GM21515 (cell line): ENCODE measurements around the gene CCDC88B.

ENCODE experiments used
- ATAC-seq: cut with Tn5 transposase; IDR thresholded peaks from one replicate; pipeline ENCODE4 v1.9.1; 2021; ENCODE audit not compliant: unreplicated experiment

Gene CCDC88B

GRCh38 chr11:64358907-64359711, 19.1 kb downstream of the CCDC88B start, which contains the start of gene RPS6KA4:
Gene RPS6KA4, plus strand, starts transcription at chr11:64359162. Its CDS starts 74 bp downstream, at chr11:64359236.
- ATAC-seq: no peak

- no peak for ATAC-seq
Measured at GRCh38 chr11:64359712-64360445, 19.9 kb downstream of the CCDC88B start.

GRCh38 chr11:64360448-64360921, 20.5 kb downstream of the CCDC88B start:
- no peak for ATAC-seq

- no peak for ATAC-seq
Measured at GRCh38 chr11:64361659-64362058, 21.7 kb downstream of the CCDC88B start.

GRCh38 chr11:64362339-64362738, 22.3 kb downstream of the CCDC88B start:
- no peak for ATAC-seq

GRCh38 chr11:64364435-64364834, 24.4 kb downstream of the CCDC88B start:
- no peak for ATAC-seq

GRCh38 chr11:64364911-64365310, 24.9 kb downstream of the CCDC88B start:
- no peak for ATAC-seq

GRCh38 chr11:64366751-64367150, 26.7 kb downstream of the CCDC88B start:
- ATAC-seq: no peak

- no peak for ATAC-seq
Measured at GRCh38 chr11:64367931-64368672, 28.1 kb downstream of the CCDC88B start.

GRCh38 chr11:64368673-64369074, 28.7 kb downstream of the CCDC88B start:
- no peak for ATAC-seq

- no peak for ATAC-seq
Measured at GRCh38 chr11:64369440-64370421, 29.7 kb downstream of the CCDC88B start.

- no peak for ATAC-seq
Measured at GRCh38 chr11:64371201-64371600, 31.2 kb downstream of the CCDC88B start.

GRCh38 chr11:64372021-64372420, 32.0 kb downstream of the CCDC88B start:
- ATAC-seq: no peak

GRCh38 chr11:64372802-64373597, 33.0 kb downstream of the CCDC88B start:
- no peak for ATAC-seq

GRCh38 chr11:64373598-64373974, 33.6 kb downstream of the CCDC88B start:
- no peak for ATAC-seq

- no peak for ATAC-seq
Measured at GRCh38 chr11:64376071-64376470, 36.1 kb downstream of the CCDC88B start.

- ATAC-seq: no peak
Measured at GRCh38 chr11:64378335-64378880, 38.4 kb downstream of the CCDC88B start.

GRCh38 chr11:64379160-64379559, 39.2 kb downstream of the CCDC88B start:
- no peak for ATAC-seq
